GM23248 (cell line): Measurements from ENCODE around the gene SUN2.

Source experiments
- EZH2 ChIP-seq: fragments of 200-600 bp; sonication (generic); IDR thresholded peaks from 2 replicates; pipeline ENCODE4 v1.6.1; 2018; ENCODE audit warnings: antibody characterized with exemption, mild to moderate bottlenecking; ENCODE audit not compliant: insufficient read depth, poor library complexity, severe bottlenecking
- EZH2phosphoT487 ChIP-seq: fragments of 200-600 bp; sonication (generic); IDR thresholded peaks from 2 replicates; pipeline ENCODE4 v1.6.1; 2018; ENCODE audit warnings: antibody characterized with exemption, moderate library complexity, mild to moderate bottlenecking, low read depth; ENCODE audit not compliant: insufficient read depth

GRCh38 chr22:38733724-38734381, 21.9 kb downstream of the SUN2 start:
- TF ChIP-seq EZH2 (no peak), EZH2phosphoT487 (no peak)
